Trophoblast cell (in vitro differentiated cells and primary cell): Measurements from ENCODE around the gene MAPK4.
"Not testable (repeated sequence)": the region's sequence is repeated elsewhere in the genome, so short reads cannot be mapped to it uniquely, and the experiment has no call there.

Experiments
- DNase-seq, 2 donors: peaks; one replicate each; pipeline ENCODE4 v3.0.0-alpha.2; 2016
- H2AFZ ChIP-seq: 2 replicates; pipeline ENCODE4 v1.6.1; 2013; ENCODE audit warnings: low read length, moderate library complexity, mild to moderate bottlenecking; ENCODE audit not compliant: insufficient read depth, poor library complexity
- H2AK5ac ChIP-seq: 2 replicates; pipeline ENCODE4 v1.6.1; 2013; ENCODE audit warnings: mild to moderate bottlenecking, low read length
- H2BK120ac ChIP-seq: 2 replicates; pipeline ENCODE4 v1.6.1; 2013; ENCODE audit warnings: low read length, mild to moderate bottlenecking, moderate library complexity; ENCODE audit not compliant: insufficient read depth, poor library complexity
- H2BK12ac ChIP-seq: 2 replicates; pipeline ENCODE4 v1.6.1; 2013; ENCODE audit warnings: mild to moderate bottlenecking, low read length, moderate library complexity
- H2BK5ac ChIP-seq: 2 replicates; pipeline ENCODE4 v1.6.1; 2013; ENCODE audit warnings: low read length, low read depth, moderate library complexity, mild to moderate bottlenecking; ENCODE audit not compliant: poor library complexity
- H3K14ac ChIP-seq: 2 replicates; pipeline ENCODE4 v1.6.1; 2013; ENCODE audit warnings: mild to moderate bottlenecking, low read length
- H3K18ac ChIP-seq: 2 replicates; pipeline ENCODE4 v1.6.1; 2013; ENCODE audit warnings: mild to moderate bottlenecking, low read length
- H3K23ac ChIP-seq: 2 replicates; pipeline ENCODE4 v1.6.1; 2013; ENCODE audit warnings: low read length
- H3K27ac ChIP-seq: 2 replicates; pipeline ENCODE4 v1.5.1; 2013; ENCODE audit warnings: low read depth, mild to moderate bottlenecking, inconsistent platforms, low read length, moderate library complexity
- H3K27me3 ChIP-seq: 2 replicates; pipeline ENCODE4 v1.6.1; 2013; ENCODE audit warnings: inconsistent platforms, mild to moderate bottlenecking, low read length, moderate library complexity; ENCODE audit not compliant: insufficient read depth
- H3K36me3 ChIP-seq, 2 experiments: 1 replicate in 1 of 2; 2 replicates in 1 of 2; pipeline ENCODE4 v1.6.1; 2013; ENCODE audit warnings: low read length in 2 of 2, mild to moderate bottlenecking in 2 of 2, moderate library complexity in 1 of 2; ENCODE audit not compliant: insufficient read depth in 2 of 2, control insufficient read depth in 1 of 2
- H3K4ac ChIP-seq: 2 replicates; pipeline ENCODE4 v1.6.1; 2013; ENCODE audit warnings: low read depth, mild to moderate bottlenecking, low read length, moderate library complexity
- H3K4me1 ChIP-seq, 2 experiments: 1 replicate in 1 of 2; 2 replicates in 1 of 2; pipeline ENCODE4 v1.6.1; 2013; ENCODE audit warnings: low read length in 2 of 2, mild to moderate bottlenecking in 2 of 2, moderate library complexity in 1 of 2; ENCODE audit not compliant: insufficient read depth in 2 of 2, control insufficient read depth in 1 of 2
- H3K4me2 ChIP-seq: 2 replicates; pipeline ENCODE4 v1.6.1; 2013; ENCODE audit warnings: inconsistent platforms, mild to moderate bottlenecking, low read length, moderate library complexity
- H3K4me3 ChIP-seq: 2 replicates; pipeline ENCODE4 v1.5.1; 2013; ENCODE audit warnings: mild to moderate bottlenecking, low read depth, low read length, inconsistent platforms
- H3K79me1 ChIP-seq: one replicate; pipeline ENCODE4 v1.6.1; 2013; ENCODE audit warnings: low read length
- H3K79me2 ChIP-seq: 2 replicates; pipeline ENCODE4 v1.6.1; 2013; ENCODE audit warnings: low read length, mild to moderate bottlenecking; ENCODE audit not compliant: control insufficient read depth, insufficient read depth, poor library complexity
- H3K9ac ChIP-seq: 2 replicates; pipeline ENCODE4 v1.6.1; 2013; ENCODE audit warnings: mild to moderate bottlenecking, low read length
- H3K9me3 ChIP-seq: 2 replicates; pipeline ENCODE4 v1.6.1; 2013; ENCODE audit warnings: low read depth, mild to moderate bottlenecking, control low read depth, inconsistent platforms, low read length; ENCODE audit not compliant: insufficient read depth
- H4K12ac ChIP-seq: 2 replicates; pipeline ENCODE4 v1.6.1; 2013; ENCODE audit warnings: low read depth, mild to moderate bottlenecking, low read length, moderate library complexity
- H4K8ac ChIP-seq: 2 replicates; pipeline ENCODE4 v1.6.1; 2013; ENCODE audit warnings: low read depth, mild to moderate bottlenecking, low read length, moderate library complexity
- H4K91ac ChIP-seq: one replicate; pipeline ENCODE4 v1.6.1; 2013; ENCODE audit warnings: low read depth, mild to moderate bottlenecking, low read length, moderate library complexity
- WGBS: extraction: QIAGEN DNeasy Blood & Tissue Kit; methylation state at CpG from one replicate; pipeline ENCODE4 v1.1.7; 2013; ENCODE audit warnings: missing lambda C conversion rate; ENCODE audit not compliant: insufficient read length, insufficient coverage; ENCODE audit errors: extremely low coverage; 5-methylcytosine and 5-hydroxymethylcytosine counted together

Gene MAPK4

GRCh38 chr18:50563376-50563775 lies 3.5 kb downstream of the MAPK4 start:
- H3K36me3 ChIP-seq, result no peaks in the 10 kb centered on the region
- H2BK5ac ChIP-seq, result no peak overlapping the region
- peaks cover 4% of the 10 kb centered on the region for H3K9me3 ChIP-seq
- H3K9ac ChIP-seq, result no peak overlapping the region
- peak; percentile 72 to 95 for DNase-seq
- H2BK120ac ChIP-seq, result no peak overlapping the region
- H2AFZ ChIP-seq, result no peak overlapping the region
- peaks cover 6% of the 10 kb centered on the region for H3K79me1 ChIP-seq
- no peak overlapping the region for H2BK12ac ChIP-seq
- no peak overlapping the region for H3K18ac ChIP-seq
- no peak overlapping the region for H3K23ac ChIP-seq
- peaks cover 3 to 4% of the 10 kb centered on the region in 2 experiments for H3K4me1 ChIP-seq
- H3K4me2 ChIP-seq, result no peak overlapping the region
- no peak overlapping the region for H3K4ac ChIP-seq
- peaks cover 19% of the 10 kb centered on the region for H3K27me3 ChIP-seq
- no peak overlapping the region for H4K12ac ChIP-seq
- H2AK5ac ChIP-seq, result no peak overlapping the region
- no peak overlapping the region for H3K4me3 ChIP-seq
- no peak overlapping the region for H4K8ac ChIP-seq
- no peak overlapping the region for H3K27ac ChIP-seq
- H3K79me2 ChIP-seq, result peaks cover 4% of the 10 kb centered on the region
- no peak overlapping the region for H3K14ac ChIP-seq
- H4K91ac ChIP-seq, result no peak overlapping the region
- no CpG with 5 or more reads among the region's 3 CpGs for WGBS

- Histone ChIP-seq H4K8ac (no peak overlapping the region), H2BK120ac (no peak overlapping the region), H3K9ac (no peak overlapping the region), H2AK5ac (no peak overlapping the region), H3K27me3 (no peaks in the 10 kb centered on the region), H2BK5ac (no peak overlapping the region), H2BK12ac (no peak overlapping the region), H3K4me1 (no peaks in the 10 kb centered on the region), H3K4ac (no peak overlapping the region), H3K9me3 (no peaks in the 10 kb centered on the region), H3K79me2 (no peaks in the 10 kb centered on the region), H3K23ac (no peak overlapping the region), H4K12ac (no peak overlapping the region), H3K14ac (no peak overlapping the region), H3K4me2 (no peak overlapping the region), H3K79me1 (no peaks in the 10 kb centered on the region), H3K4me3 (no peak overlapping the region), H4K91ac (no peak overlapping the region), H3K27ac (no peak overlapping the region), H3K18ac (no peak overlapping the region), H2AFZ (no peak overlapping the region), H3K36me3 (no peaks in the 10 kb centered on the region)
- no peak for DNase-seq
Measured at GRCh38 chr18:50569930-50570329, 10.0 kb downstream of the MAPK4 start.

GRCh38 chr18:50571606-50572005 lies 11.7 kb downstream of the MAPK4 start:
- no peak overlapping the region for H4K91ac ChIP-seq
- H3K4ac ChIP-seq, result no peak overlapping the region
- H3K18ac ChIP-seq, result no peak overlapping the region
- H2AK5ac ChIP-seq, result no peak overlapping the region
- H3K79me1 ChIP-seq, result no peaks in the 10 kb centered on the region
- no peak overlapping the region for H2AFZ ChIP-seq
- no peaks in the 10 kb centered on the region for H3K79me2 ChIP-seq
- no peak overlapping the region for H3K4me2 ChIP-seq
- H3K9me3 ChIP-seq, result no peaks in the 10 kb centered on the region
- no peak overlapping the region for H3K27ac ChIP-seq
- H3K9ac ChIP-seq, result no peak overlapping the region
- no peaks in the 10 kb centered on the region for H3K27me3 ChIP-seq
- no peak overlapping the region for H4K8ac ChIP-seq
- H3K23ac ChIP-seq, result no peak overlapping the region
- no peak for DNase-seq
- no peak overlapping the region for H2BK5ac ChIP-seq
- no peaks in the 10 kb centered on the region for H3K4me1 ChIP-seq
- H3K4me3 ChIP-seq, result no peak overlapping the region
- no peak overlapping the region for H4K12ac ChIP-seq
- no CpG with 5 or more reads among the region's 2 CpGs for WGBS
- no peak overlapping the region for H2BK12ac ChIP-seq
- no peak overlapping the region for H2BK120ac ChIP-seq
- no peak overlapping the region for H3K14ac ChIP-seq
- no peaks in the 10 kb centered on the region for H3K36me3 ChIP-seq

GRCh38 chr18:50573196-50573595 lies 13.3 kb downstream of the MAPK4 start:
- not testable (repeated sequence) for H3K14ac ChIP-seq, H3K23ac ChIP-seq, H3K4ac ChIP-seq, H3K27ac ChIP-seq, H3K79me2 ChIP-seq, H3K9ac ChIP-seq, H3K4me1 ChIP-seq, H3K4me3 ChIP-seq, H3K27me3 ChIP-seq, H4K12ac ChIP-seq, H2BK12ac ChIP-seq, H2BK5ac ChIP-seq, H3K9me3 ChIP-seq, H3K36me3 ChIP-seq, H4K91ac ChIP-seq, H2AFZ ChIP-seq, H3K79me1 ChIP-seq, H3K4me2 ChIP-seq, DNase-seq, H2AK5ac ChIP-seq, H4K8ac ChIP-seq, H2BK120ac ChIP-seq, H3K18ac ChIP-seq
- WGBS, result no CpG with 5 or more reads among the region's 3 CpGs
